PC-3 (cell line): ENCODE data around the gene SOX5. TPM values are rescaled to one million over a fixed set of nuclear protein-coding genes. Genes with fewer than 3 reads are reported as not detected.

Experiments used
- ATAC-seq: fragments of 200-7000 bp; cut with Tn5 transposase; 2 replicates; pipeline ENCODE4 v1.9.1; 2020; ENCODE audit warnings: mild to moderate bottlenecking, moderate library complexity
- BruUV-seq: library from RNA; stranded (reverse); fragments of 400-500 nt; replicated peaks from 2 replicates; lab custom pipeline; 2021; lab: Mats Ljungman, UMichigan
- CTCF ChIA-PET: fragments of 300-600 bp; sonication (Branson Sonifier 250); formaldehyde crosslinking; loops from one replicate; lab custom pipeline; 2022; ENCODE audit warnings: antibody characterized with exemption; lab: Charles Lee
- POLR2A ChIA-PET: fragments of 300-600 bp; sonication (Branson Sonifier 250); formaldehyde crosslinking; loops from one replicate; lab custom pipeline; 2022; ENCODE audit warnings: antibody characterized with exemption; ENCODE audit not compliant: unreplicated experiment; lab: Charles Lee
- DNase-seq: peaks from one replicate; pipeline ENCODE4 v3.0.0-alpha.2; 2015
- H2AFZ ChIP-seq: fragments of 300-600 bp; sonication (generic); 2 replicates; pipeline ENCODE4 v1.6.0; 2016; ENCODE audit warnings: antibody characterized with exemption, low read length
- H3F3A ChIP-seq: fragments of 300-600 bp; sonication (generic); one replicate; pipeline ENCODE4 v1.6.0; 2017; ENCODE audit warnings: antibody characterized with exemption, low read length, control low read depth, mild to moderate bottlenecking; ENCODE audit not compliant: unreplicated experiment
- H3K27ac ChIP-seq: fragments of 300-600 bp; sonication (generic); 2 replicates; pipeline ENCODE4 v1.5.1; 2016; ENCODE audit warnings: mild to moderate bottlenecking, low read length
- H3K27me3 ChIP-seq: fragments of 300-600 bp; sonication (generic); 2 replicates; pipeline ENCODE4 v1.6.1; 2016; ENCODE audit warnings: low read length, mixed read lengths
- H3K36me3 ChIP-seq: fragments of 300-600 bp; sonication (generic); 2 replicates; pipeline ENCODE4 v1.6.1; 2016; ENCODE audit warnings: low read depth, mixed run types, low read length, mixed read lengths
- H3K4me1 ChIP-seq: fragments of 300-600 bp; sonication (generic); 2 replicates; pipeline ENCODE4 v1.5.1; 2016; ENCODE audit warnings: low read length; ENCODE audit not compliant: insufficient read depth
- H3K4me2 ChIP-seq: fragments of 300-600 bp; sonication (generic); 2 replicates; pipeline ENCODE4 v1.6.0; 2016; ENCODE audit warnings: low read length
- H3K4me3 ChIP-seq: fragments of 300-600 bp; sonication (generic); 2 replicates; pipeline ENCODE4 v1.5.1; 2016; ENCODE audit warnings: mild to moderate bottlenecking, low read length, mixed read lengths
- H3K79me2 ChIP-seq: fragments of 300-600 bp; sonication (generic); 2 replicates; pipeline ENCODE4 v1.6.1; 2017; ENCODE audit warnings: low read length, mixed read lengths
- H3K9ac ChIP-seq: fragments of 300-600 bp; sonication (generic); 2 replicates; pipeline ENCODE4 v1.6.0; 2016; ENCODE audit warnings: mild to moderate bottlenecking, low read length
- H3K9me2 ChIP-seq: fragments of 300-600 bp; sonication (generic); replicated peaks from 2 replicates; pipeline ENCODE4 v1.6.1; 2016; ENCODE audit warnings: mixed run types, low read length, mixed read lengths
- H3K9me3 ChIP-seq: fragments of 300-600 bp; sonication (generic); 2 replicates; pipeline ENCODE4 v1.6.1; 2016; ENCODE audit warnings: low read length, mixed read lengths
- H4K20me1 ChIP-seq: fragments of 300-600 bp; sonication (generic); 2 replicates; pipeline ENCODE4 v1.6.1; 2016; ENCODE audit warnings: low read length, mixed read lengths
- CTCF ChIP-seq: fragments of 300-600 bp; sonication (generic); conservative IDR thresholded peaks from 2 replicates; pipeline ENCODE4 v1.5.1; 2017; ENCODE audit warnings: antibody characterized with exemption, low read depth, mild to moderate bottlenecking, low read length
- EZH2 ChIP-seq: fragments of 300-600 bp; sonication (generic); IDR thresholded peaks from one replicate; pipeline ENCODE4 v1.6.1; 2017; ENCODE audit warnings: antibody characterized with exemption, mild to moderate bottlenecking, low read length; ENCODE audit not compliant: unreplicated experiment
- EZH2phosphoT487 ChIP-seq: fragments of 300-600 bp; sonication (generic); IDR thresholded peaks from 2 replicates; pipeline ENCODE4 v1.6.1; 2018; ENCODE audit warnings: mild to moderate bottlenecking, antibody characterized with exemption, low read length, borderline replicate concordance
- intact Hi-C: fragments of 100-400 bp; cut with micrococcal nuclease; formaldehyde crosslinking; loops from 2 replicates; pipeline ENCODE4 v1.9.0; 2023
- total RNA-seq: library from RNA; depleted of rRNA; stranded (reverse); fragments of >200 nt; gene quantifications from 2 replicates; pipeline ENCODE4 v1.2.3, GENCODE V29; 2014

Gene SOX5
- total RNA-seq, 1 experiment from 2014 or later: not detected

- CTCF ChIA-PET: no interaction called here
- ATAC-seq: no peak
These were observed 392.8 kb downstream of the SOX5 start for GRCh38 chr12:23556661-23557060.

GRCh38 chr12:23555825-23556207 is 393.7 kb downstream of the SOX5 start:
- no peak overlapping the region for H3K9ac ChIP-seq
- no peak overlapping the region for H3K4me3 ChIP-seq
- no peak overlapping the region for H3K27ac ChIP-seq
- H3K4me1 ChIP-seq: no peaks in the 10 kb centered on the region
- no peaks in the 10 kb centered on the region for H4K20me1 ChIP-seq
- no peaks in the 10 kb centered on the region for H3K36me3 ChIP-seq
- H3K9me3 ChIP-seq: no peaks in the 10 kb centered on the region
- no peaks in the 10 kb centered on the region for H3F3A ChIP-seq
- no peak overlapping the region for H2AFZ ChIP-seq
- no peak overlapping the region for H3K4me2 ChIP-seq
- no peaks in the 10 kb centered on the region for H3K9me2 ChIP-seq
- TF ChIP-seq CTCF (no peak), EZH2phosphoT487 (no peak), EZH2 (no peak)
- CTCF ChIA-PET: no interaction called here
- ATAC-seq: no peak
- H3K79me2 ChIP-seq: no peaks in the 10 kb centered on the region
- peaks cover 7% of the 10 kb centered on the region; the same call in 1 of the 2 replicates for H3K27me3 ChIP-seq
- POLR2A ChIA-PET: no interaction called here
- no TSS peak for BruUV-seq
- DNase-seq: no peak
- intact Hi-C loops: no loop called here

More at GRCh38 chr12:23556661-23557060, 392.8 kb downstream of the SOX5 start:
- Histone ChIP-seq H3K4me1 (no peaks in the 10 kb centered on the region), H3K9me2 (no peaks in the 10 kb centered on the region), H3K9ac (no peak overlapping the region), H3K27me3 (peaks cover 7% of the 10 kb centered on the region; the same call in 1 of the 2 replicates), H3K27ac (no peak overlapping the region), H3K4me2 (no peak overlapping the region), H4K20me1 (no peaks in the 10 kb centered on the region), H3K36me3 (no peaks in the 10 kb centered on the region), H2AFZ (no peak overlapping the region), H3F3A (no peaks in the 10 kb centered on the region), H3K9me3 (no peaks in the 10 kb centered on the region), H3K4me3 (no peak overlapping the region), H3K79me2 (no peaks in the 10 kb centered on the region)
- TF ChIP-seq CTCF: no peak
- no peak for TF ChIP-seq EZH2
- no peak for TF ChIP-seq EZH2phosphoT487
- no peak for DNase-seq
- POLR2A ChIA-PET: no interaction called here
- BruUV-seq: no TSS peak
- intact Hi-C loops: no loop called here

GRCh38 chr12:23555180-23555824 is 394.2 kb downstream of the SOX5 start:
- Histone ChIP-seq H3K4me3 (no peak overlapping the region), H3K9me2 (no peaks in the 10 kb centered on the region), H3K4me1 (no peaks in the 10 kb centered on the region), H3K27ac (no peak overlapping the region), H3K36me3 (no peaks in the 10 kb centered on the region), H4K20me1 (no peaks in the 10 kb centered on the region), H3K9me3 (no peaks in the 10 kb centered on the region), H3K79me2 (no peaks in the 10 kb centered on the region), H3K9ac (no peak overlapping the region), H3K4me2 (no peak overlapping the region), H3F3A (no peaks in the 10 kb centered on the region), H2AFZ (no peak overlapping the region), H3K27me3 (peaks cover 7% of the 10 kb centered on the region; the same call in 1 of the 2 replicates)
- intact Hi-C loops: no loop called here
- POLR2A ChIA-PET: no interaction called here
- DNase-seq (no peak), ATAC-seq (no peak)
- CTCF ChIA-PET: no interaction called here
- TF ChIP-seq EZH2: no peak
- no peak for TF ChIP-seq CTCF
- TF ChIP-seq EZH2phosphoT487: no peak
- no TSS peak for BruUV-seq
